ENCODE results near the gene F7.

- TF ChIP-seq FOXM1 (IDR thresholded peaks at IDR 0.05; ENCODE audit: borderline replicate concordance) = no peak
- TF ChIP-seq ELF4 (IDR thresholded peaks at IDR 0.05) = no peak
- TF ChIP-seq BHLHE40 (IDR thresholded peaks at IDR 0.05; ENCODE audit: borderline replicate concordance) = no peak
- no peak for TF ChIP-seq NFRKB (IDR thresholded peaks at IDR 0.05)
- no peak for TF ChIP-seq FOXA1 (IDR thresholded peaks at IDR 0.05)
- no peak for TF ChIP-seq FOXK2 (IDR thresholded peaks at IDR 0.05)
- TF ChIP-seq HDGF (IDR thresholded peaks at IDR 0.05; ENCODE audit: borderline replicate concordance) = no peak
- TF ChIP-seq SP1 (IDR thresholded peaks at IDR 0.05) = no peak
- no peak for TF ChIP-seq CTBP1 (IDR thresholded peaks at IDR 0.05; ENCODE audit: borderline replicate concordance)
- TF ChIP-seq ARNT (IDR thresholded peaks at IDR 0.05) = no peak
- no peak for TF ChIP-seq SUZ12 (IDR thresholded peaks at IDR 0.05)
- no peak for TF ChIP-seq TARDBP (IDR thresholded peaks at IDR 0.05)
Measured at GRCh38 chr13:113157929-113158747, 52.5 kb downstream of the F7 start, which contains the start of gene PROZ.

Measured in HEK293T (cell line).